ENCODE measurements around the gene UBE2E2. TPM values are rescaled to one million over a fixed set of nuclear protein-coding genes. Genes with fewer than 3 reads are reported as not detected.

Gene UBE2E2
- total RNA-seq, 2 experiments from 2014 or later, result 41.1 to 48.8 TPM

DNA sequence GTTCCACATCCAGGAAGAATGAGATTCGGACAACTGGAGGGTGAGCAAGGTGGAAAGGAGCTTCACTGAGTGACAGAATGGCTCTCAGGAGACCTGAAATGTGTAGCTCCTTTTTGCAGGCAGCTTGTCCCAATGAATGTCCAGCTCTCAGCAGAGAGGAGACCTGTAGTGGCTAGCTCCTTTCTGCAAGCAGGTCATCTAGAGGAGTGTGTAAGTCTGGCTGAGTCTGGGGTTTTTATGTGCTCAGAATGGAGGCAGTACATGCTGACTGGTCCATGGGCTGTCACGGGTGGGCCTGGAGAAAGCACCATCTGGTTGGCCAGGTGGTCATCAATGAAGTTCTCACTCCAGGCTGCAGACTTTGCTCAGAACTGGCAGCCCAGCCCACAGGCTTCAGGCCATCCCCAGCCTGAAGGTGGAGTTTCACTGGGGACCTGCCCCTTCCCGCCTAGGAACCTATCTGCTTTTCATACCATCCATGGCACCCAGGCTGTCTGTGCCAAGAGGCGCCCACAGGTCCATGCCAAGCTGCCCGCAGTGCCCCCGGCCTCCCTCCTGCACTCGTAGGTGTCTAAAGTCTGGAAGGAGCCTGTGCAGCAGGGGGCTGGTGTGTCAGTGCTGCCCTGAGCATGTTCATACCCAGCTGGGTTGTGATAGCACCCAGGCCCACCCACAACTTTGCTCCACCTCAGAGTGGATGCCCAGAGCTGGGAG, 276.6 kb downstream of the UBE2E2 start:
- CTCF ChIA-PET (ENCODE audit: unreplicated experiment), result no interaction called here
- intact Hi-C loops (cut with micrococcal nuclease; ENCODE audit: unreplicated experiment), result no loop called here
- no peaks in the 10 kb centered on the region for H4K20me1 ChIP-seq (ENCODE audit: insufficient read depth, low read length)
- H2AFZ ChIP-seq (ENCODE audit: low read length), result no peak overlapping the region
- H3K36me3 ChIP-seq (ENCODE audit: insufficient read depth, low read length), result peaks cover 30% of the 10 kb centered on the region
- POLR2A ChIA-PET, result interaction anchor here (0.5 to 1.2 kb wide), 6 partner anchors 8 to 97 kb away, joined by 3 to 5 read pairs (median 3); no protein-coding TSS in a partner anchor
- no peak overlapping the region for H3K27ac ChIP-seq (ENCODE audit: low read depth, low read length, poor library complexity, severe bottlenecking)
- H3K9me3 ChIP-seq (ENCODE audit: low read length), result peaks cover 41% of the 10 kb centered on the region
- TF ChIP-seq, protein P1, sequence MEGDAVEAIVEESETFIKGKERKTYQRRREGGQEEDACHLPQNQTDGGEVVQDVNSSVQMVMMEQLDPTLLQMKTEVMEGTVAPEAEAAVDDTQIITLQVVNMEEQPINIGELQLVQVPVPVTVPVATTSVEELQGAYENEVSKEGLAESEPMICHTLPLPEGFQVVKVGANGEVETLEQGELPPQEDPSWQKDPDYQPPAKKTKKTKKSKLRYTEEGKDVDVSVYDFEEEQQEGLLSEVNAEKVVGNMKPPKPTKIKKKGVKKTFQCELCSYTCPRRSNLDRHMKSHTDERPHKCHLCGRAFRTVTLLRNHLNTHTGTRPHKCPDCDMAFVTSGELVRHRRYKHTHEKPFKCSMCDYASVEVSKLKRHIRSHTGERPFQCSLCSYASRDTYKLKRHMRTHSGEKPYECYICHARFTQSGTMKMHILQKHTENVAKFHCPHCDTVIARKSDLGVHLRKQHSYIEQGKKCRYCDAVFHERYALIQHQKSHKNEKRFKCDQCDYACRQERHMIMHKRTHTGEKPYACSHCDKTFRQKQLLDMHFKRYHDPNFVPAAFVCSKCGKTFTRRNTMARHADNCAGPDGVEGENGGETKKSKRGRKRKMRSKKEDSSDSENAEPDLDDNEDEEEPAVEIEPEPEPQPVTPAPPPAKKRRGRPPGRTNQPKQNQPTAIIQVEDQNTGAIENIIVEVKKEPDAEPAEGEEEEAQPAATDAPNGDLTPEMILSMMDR (conservative IDR thresholded peaks at IDR 0.05; ENCODE audit: low read length), result no peak
- no peak for TF ChIP-seq EZH2phosphoT487 (IDR thresholded peaks at IDR 0.05; ENCODE audit: borderline replicate concordance, low read depth, low read length)
- no TSS peak for BruUV-seq (replicated peaks)
- H3K4me1 ChIP-seq (ENCODE audit: insufficient read depth, low read length, poor library complexity, severe bottlenecking), result peaks cover 2% of the 10 kb centered on the region
- H3K9me2 ChIP-seq (ENCODE audit: insufficient read depth, low read length), result no peaks in the 10 kb centered on the region
- peak; percentile 42 for DNase-seq (ENCODE audit: low spot score)
- H3K4me2 ChIP-seq (ENCODE audit: low read length), result no peak overlapping the region
- H3K4me3 ChIP-seq (ENCODE audit: low read depth, low read length, poor library complexity, severe bottlenecking), result no peak overlapping the region
- H3K79me2 ChIP-seq (ENCODE audit: insufficient read depth, low read depth, low read length), result no peaks in the 10 kb centered on the region

DNA sequence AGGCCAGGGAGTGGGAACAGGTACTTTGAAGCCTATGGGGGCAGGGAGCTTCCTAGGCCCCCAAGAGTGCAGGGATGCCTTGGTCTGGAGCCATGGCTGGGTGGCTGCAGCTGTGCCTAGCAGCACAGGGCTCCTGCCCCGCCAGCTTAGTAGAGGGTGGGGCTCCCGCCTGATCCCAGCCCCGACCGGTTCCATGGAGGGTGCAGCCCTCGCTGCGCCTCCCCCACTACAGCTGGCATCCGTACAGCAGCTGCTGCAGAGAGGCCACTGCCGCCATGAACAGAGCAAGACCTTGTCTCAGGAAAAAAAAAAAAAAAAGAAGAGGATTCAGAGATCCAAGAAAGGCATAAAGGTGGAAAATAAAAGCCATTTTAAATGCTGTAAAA, 277.2 kb downstream of the UBE2E2 start:
- Histone ChIP-seq H3K4me1 (ENCODE audit: insufficient read depth, low read length, poor library complexity, severe bottlenecking) (no peaks in the 10 kb centered on the region), H3K27ac (ENCODE audit: low read depth, low read length, poor library complexity, severe bottlenecking) (no peak overlapping the region), H3K9me3 (ENCODE audit: low read length) (peaks cover 46% of the 10 kb centered on the region), H3K4me2 (ENCODE audit: low read length) (no peak overlapping the region), H3K4me3 (ENCODE audit: low read depth, low read length, poor library complexity, severe bottlenecking) (no peak overlapping the region), H4K20me1 (ENCODE audit: insufficient read depth, low read length) (no peaks in the 10 kb centered on the region), H3K9me2 (ENCODE audit: insufficient read depth, low read length) (no peaks in the 10 kb centered on the region), H2AFZ (ENCODE audit: low read length) (no peak overlapping the region), H3K79me2 (ENCODE audit: insufficient read depth, low read depth, low read length) (no peaks in the 10 kb centered on the region), H3K36me3 (ENCODE audit: insufficient read depth, low read length) (peaks cover 35% of the 10 kb centered on the region)
- TF ChIP-seq, protein P1 (conservative IDR thresholded peaks at IDR 0.05; ENCODE audit: low read length), result no peak
- no TSS peak for BruUV-seq (replicated peaks)
- DNase-seq (ENCODE audit: low spot score), result no peak
- intact Hi-C loops (cut with micrococcal nuclease; ENCODE audit: unreplicated experiment), result no loop called here
- CTCF ChIA-PET (ENCODE audit: unreplicated experiment), result no interaction called here
- POLR2A ChIA-PET, result no interaction called here

DNA sequence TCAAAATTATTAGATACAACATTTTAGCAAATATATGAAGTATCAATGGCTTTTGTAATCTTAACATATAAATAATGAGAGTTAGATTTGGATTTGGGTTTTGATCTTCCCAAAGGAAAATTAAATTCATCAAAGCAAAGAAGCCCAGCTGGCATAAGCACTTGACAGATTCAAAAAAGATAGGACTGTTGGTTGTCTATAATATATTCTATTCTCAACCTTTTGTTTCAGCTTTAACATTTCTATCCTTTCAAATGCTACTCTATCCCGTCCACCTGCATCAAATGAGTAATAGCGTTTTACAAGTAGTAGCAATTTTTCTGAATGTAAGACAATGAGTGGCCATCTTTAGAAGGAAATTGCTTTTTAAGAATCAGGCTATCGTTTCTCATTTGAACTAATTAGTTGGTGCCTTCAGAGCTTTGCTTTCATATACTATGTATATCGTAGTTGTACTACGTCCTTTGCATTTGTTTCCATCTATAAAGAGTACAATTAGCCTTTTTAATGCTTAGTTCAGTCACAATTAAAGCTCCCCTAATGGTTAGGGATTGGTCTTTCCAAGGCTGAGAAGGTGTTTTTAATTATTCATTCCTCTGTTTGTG, 278.0 kb downstream of the UBE2E2 start:
- intact Hi-C loops (cut with micrococcal nuclease; ENCODE audit: unreplicated experiment), result no loop called here
- Histone ChIP-seq H3K4me3 (ENCODE audit: low read depth, low read length, poor library complexity, severe bottlenecking) (no peak overlapping the region), H3K9me2 (ENCODE audit: insufficient read depth, low read length) (no peaks in the 10 kb centered on the region), H3K79me2 (ENCODE audit: insufficient read depth, low read depth, low read length) (no peaks in the 10 kb centered on the region), H3K27ac (ENCODE audit: low read depth, low read length, poor library complexity, severe bottlenecking) (no peak overlapping the region), H3K9me3 (ENCODE audit: low read length) (peaks cover 54% of the 10 kb centered on the region), H2AFZ (ENCODE audit: low read length) (no peak overlapping the region), H3K36me3 (ENCODE audit: insufficient read depth, low read length) (peaks cover 42% of the 10 kb centered on the region), H3K4me1 (ENCODE audit: insufficient read depth, low read length, poor library complexity, severe bottlenecking) (no peaks in the 10 kb centered on the region), H4K20me1 (ENCODE audit: insufficient read depth, low read length) (no peaks in the 10 kb centered on the region), H3K4me2 (ENCODE audit: low read length) (no peak overlapping the region)
- no peak for TF ChIP-seq EZH2phosphoT487 (IDR thresholded peaks at IDR 0.05; ENCODE audit: borderline replicate concordance, low read depth, low read length)
- TF ChIP-seq, protein P1 (conservative IDR thresholded peaks at IDR 0.05; ENCODE audit: low read length), result no peak
- BruUV-seq (replicated peaks), result no TSS peak
- ChIA-PET POLR2A (interaction anchor here (0.6 to 1.0 kb wide), 2 partner anchors 95 to 251 kb away, joined by 3 to 4 read pairs; no protein-coding TSS in a partner anchor), CTCF (ENCODE audit: unreplicated experiment) (no interaction called here)
- DNase-seq (ENCODE audit: low spot score), result no peak

All from OCI-LY7 (cell line).